Colonic mucosa (tissue), 4 donors: Measurements from ENCODE around the gene ZNF74. TPM values are rescaled to one million over a fixed set of nuclear protein-coding genes. Genes with fewer than 3 reads are reported as not detected.

ENCODE experiments used
- DNase-seq: peaks from one replicate; pipeline ENCODE4 v3.0.0-alpha.2; 2020
- H3K27ac ChIP-seq: fragments of 200-600 bp; one replicate; pipeline ENCODE4 v1.8.0; 2021
- H3K27me3 ChIP-seq: fragments of 200-600 bp; one replicate; pipeline ENCODE4 v1.8.0; 2021
- H3K36me3 ChIP-seq: fragments of 200-600 bp; one replicate; pipeline ENCODE4 v1.8.0; 2021
- H3K4me1 ChIP-seq: fragments of 200-600 bp; one replicate; pipeline ENCODE4 v1.8.0; 2021; ENCODE audit warnings: mild to moderate bottlenecking
- H3K4me3 ChIP-seq: fragments of 200-600 bp; one replicate; pipeline ENCODE4 v1.8.0; 2021
- H3K9ac ChIP-seq, 2 donors: one replicate each; pipeline ENCODE4 v1.7.0; 2013; ENCODE audit warnings: control low read depth in 2 of 2, low read depth in 2 of 2, low read length in 2 of 2
- H3K9me3 ChIP-seq: fragments of 200-600 bp; one replicate; pipeline ENCODE4 v1.8.0; 2021
- CTCF ChIP-seq: fragments of 200-600 bp; IDR thresholded peaks from one replicate; pipeline ENCODE4 v1.8.0; 2022; ENCODE audit warnings: antibody characterized with exemption, mild to moderate bottlenecking
- intact Hi-C: fragments of 100-400 bp; cut with DNase I; formaldehyde crosslinking; loops from one replicate; pipeline ENCODE4 v1.14.1; 2022
- total RNA-seq, 2 donors: library from RNA; stranded (reverse); fragmentation: NEBNext Ultra II Directional in 1 of 2; extraction: Animal tissue kit (Norgen Biotek cat#: 25700) in 1 of 2; gene quantifications; one replicate each; pipeline ENCODE4 v1.2.1, GENCODE V29; 2021
- donor health status: healthy.
- donor health status: DM: no; HTN: no; CAD: no.
- donor health status: DM: no; HTN: no; CAD: no.

Gene ZNF74
- total RNA-seq, 2 donors from 2014 or later, result 6.2 to 7.8 TPM

- no peaks in the 10 kb centered on the region for H3K36me3 ChIP-seq
- no peaks in the 10 kb centered on the region for H3K27me3 ChIP-seq
- no peak overlapping the region for H3K27ac ChIP-seq
- H3K9me3 ChIP-seq, result no peaks in the 10 kb centered on the region
- no peak overlapping the region for H3K9ac ChIP-seq
- no peak for TF ChIP-seq CTCF
- no peak overlapping the region for H3K4me3 ChIP-seq
- DNase-seq, result no peak
- H3K4me1 ChIP-seq, result peaks cover 7% of the 10 kb centered on the region
- intact Hi-C loops, result no loop called here
Measured at GRCh38 chr22:20398420-20398819, 4.5 kb downstream of the ZNF74 start.

GRCh38 chr22:20399866-20400605 lies 6.1 kb downstream of the ZNF74 start:
- intact Hi-C loops, result no loop called here
- DNase-seq, result no peak
- H3K9ac ChIP-seq, result no peak overlapping the region

GRCh38 chr22:20400606-20401375 lies 6.8 kb downstream of the ZNF74 start:
- no peak for TF ChIP-seq CTCF
- H3K9ac ChIP-seq, result no peak overlapping the region
- H3K4me1 ChIP-seq, result no peaks in the 10 kb centered on the region
- H3K36me3 ChIP-seq, result no peaks in the 10 kb centered on the region
- H3K9me3 ChIP-seq, result no peaks in the 10 kb centered on the region
- no peak overlapping the region for H3K27ac ChIP-seq
- no peak overlapping the region for H3K4me3 ChIP-seq
- no peak for DNase-seq
- H3K27me3 ChIP-seq, result no peaks in the 10 kb centered on the region
- intact Hi-C loops, result no loop called here

More at GRCh38 chr22:20399866-20400605, 6.1 kb downstream of the ZNF74 start:
- Histone ChIP-seq H3K36me3 (no peaks in the 10 kb centered on the region), H3K4me3 (no peak overlapping the region), H3K4me1 (peaks cover 4% of the 10 kb centered on the region), H3K27ac (no peak overlapping the region), H3K9me3 (no peaks in the 10 kb centered on the region), H3K27me3 (no peaks in the 10 kb centered on the region)
- TF ChIP-seq CTCF, result no peak

- Histone ChIP-seq H3K4me1 (no peaks in the 10 kb centered on the region), H3K4me3 (no peak overlapping the region), H3K36me3 (no peaks in the 10 kb centered on the region), H3K9ac (no peak overlapping the region), H3K27ac (no peak overlapping the region), H3K9me3 (no peaks in the 10 kb centered on the region), H3K27me3 (no peaks in the 10 kb centered on the region)
- no peak for TF ChIP-seq CTCF
- DNase-seq, result no peak
- intact Hi-C loops, result no loop called here
Measured at GRCh38 chr22:20401376-20402014, 7.5 kb downstream of the ZNF74 start.

GRCh38 chr22:20402960-20403778 lies 9.2 kb downstream of the ZNF74 start:
- DNase-seq, result no peak
- H3K36me3 ChIP-seq, result no peaks in the 10 kb centered on the region
- no peak overlapping the region for H3K27ac ChIP-seq
- intact Hi-C loops, result no loop called here
- no peaks in the 10 kb centered on the region for H3K4me1 ChIP-seq
- H3K27me3 ChIP-seq, result no peaks in the 10 kb centered on the region
- H3K9me3 ChIP-seq, result no peaks in the 10 kb centered on the region
- H3K4me3 ChIP-seq, result no peak overlapping the region
- TF ChIP-seq CTCF, result no peak
- H3K9ac ChIP-seq, result no peak overlapping the region
